Activated CD8-positive, alpha-beta memory T cell treated with anti-CD3 and anti-CD28 coated beads for 1 hour (primary cell): Measurements from ENCODE around the gene RNF13.
"Not testable (repeated sequence)": the region's sequence is repeated elsewhere in the genome, so short reads cannot be mapped to it uniquely, and the experiment has no call there.

Source experiments
- DNase-seq, 2 donors: peaks; one replicate each; pipeline ENCODE4 v3.0.0-alpha.2; 2020; ENCODE audit warnings: low read depth in 1 of 2; ENCODE audit errors: extremely low read depth in 1 of 2

The RNF13 gene

GRCh38 chr3:149981979-149982378 lies 169.0 kb downstream of the RNF13 start:
- not testable (repeated sequence) for DNase-seq

GRCh38 chr3:149983053-149983452 lies 170.0 kb downstream of the RNF13 start:
- DNase-seq, result not testable (repeated sequence)

GRCh38 chr3:149983628-149984027 lies 170.6 kb downstream of the RNF13 start:
- no peak for DNase-seq

GRCh38 chr3:149989307-149989706 lies 176.3 kb downstream of the RNF13 start:
- no peak for DNase-seq

GRCh38 chr3:149990423-149990948 lies 177.5 kb downstream of the RNF13 start:
- no peak for DNase-seq

- no peak for DNase-seq
Observed at GRCh38 chr3:149992416-149993058, 179.5 kb downstream of the RNF13 start.

- no peak for DNase-seq
Observed at GRCh38 chr3:149998946-149999345, 185.9 kb downstream of the RNF13 start.

- no peak for DNase-seq
Observed at GRCh38 chr3:149999421-149999820, 186.4 kb downstream of the RNF13 start.

- no peak for DNase-seq
Observed at GRCh38 chr3:150000641-150001040, 187.6 kb downstream of the RNF13 start.

- no peak for DNase-seq
Observed at GRCh38 chr3:150005243-150006112, 192.5 kb downstream of the RNF13 start.

- no peak for DNase-seq
Observed at GRCh38 chr3:150006794-150007193, 193.8 kb downstream of the RNF13 start.
